Tibial nerve (tissue), 4 donors: Measurements from ENCODE around the gene ACP2. TPM values are rescaled to one million over a fixed set of nuclear protein-coding genes. Genes with fewer than 3 reads are reported as not detected.

Experiments
- DNase-seq, 2 donors: peaks; one replicate each; pipeline ENCODE4 v3.0.0-alpha.2; 2019; ENCODE audit warnings: low spot score in 2 of 2
- H3K27ac ChIP-seq, 4 donors: fragments of 200-600 bp; sonication (generic) in 3 of 4; one replicate each; pipeline ENCODE4 v1.5.1; 2017 to 2019; ENCODE audit warnings: mild to moderate bottlenecking in 1 of 4
- H3K27me3 ChIP-seq, 2 donors: fragments of 200-600 bp; sonication (generic) in 1 of 2; one replicate each; pipeline versions ENCODE4 v1.5.1 to v1.6.0; 2017 to 2019
- H3K36me3 ChIP-seq, 3 donors: fragments of 200-600 bp; sonication (generic); one replicate each; pipeline ENCODE4 v1.5.1; 2018 to 2019
- H3K4me1 ChIP-seq, 4 donors: fragments of 200-600 bp; sonication (generic) in 3 of 4; one replicate each; pipeline ENCODE4 v1.5.1; 2017 to 2019
- H3K4me3 ChIP-seq, 4 donors: fragments of 200-600 bp; sonication (generic) in 3 of 4; one replicate each; pipeline ENCODE4 v1.5.1; 2017 to 2019; ENCODE audit warnings: mild to moderate bottlenecking in 1 of 4, moderate library complexity in 1 of 4
- H3K9me3 ChIP-seq, 4 donors: fragments of 200-600 bp; sonication (generic) in 3 of 4; one replicate each; pipeline ENCODE4 v1.5.1; 2017 to 2019
- EP300 ChIP-seq, 2 donors: sonication (generic); formaldehyde crosslinking; IDR thresholded peaks; one replicate each; pipeline ENCODE4 v1.6.1; 2017; ENCODE audit warnings: antibody characterized with exemption in 2 of 2, mild to moderate bottlenecking in 1 of 2
- POLR2A ChIP-seq, 2 donors: fragments of 450-650 bp; IDR thresholded peaks; one replicate each; pipeline ENCODE4 v1.6.1; 2017; ENCODE audit warnings: antibody characterized with exemption in 2 of 2, mild to moderate bottlenecking in 2 of 2, moderate library complexity in 2 of 2
- WGBS, 2 donors: methylation state at CpG; one replicate each; pipeline ENCODE4 v1.1.5; 2018; 5-methylcytosine and 5-hydroxymethylcytosine counted together
- total RNA-seq, 4 donors: library from RNA; depleted of rRNA; stranded (reverse); fragments of >200 nt; gene quantifications; one replicate each; pipeline ENCODE4 v1.1.0, GENCODE V29; 2016
- TF ChIP-seq, protein P1 (sequence below), 5 experiments: fragments of 200-600 bp in 3 of 5; fragments of 450-650 bp in 2 of 5; sonication (generic) in 3 of 5; IDR thresholded peaks; one replicate each; pipeline ENCODE4 v1.5.1; 2016 to 2019; ENCODE audit warnings: antibody characterized with exemption in 5 of 5, mild to moderate bottlenecking in 3 of 5, moderate library complexity in 2 of 5

ACP2 gene
- total RNA-seq, 4 donors from 2014 or later, result 38.5 to 88.1 (median 58.8) TPM

GRCh38 chr11:47251751-47252150 lies 3.1 kb upstream of the ACP2 start:
- H3K4me3 ChIP-seq, result no peak overlapping the region
- H3K27ac ChIP-seq, result peak overlapping the region in 2 of 4 donors; percentile 39 to 43
- TF ChIP-seq POLR2A (IDR thresholded peaks at IDR 0.05) (no peak), EP300 (IDR thresholded peaks at IDR 0.05) (no peak)
- TF ChIP-seq, protein P1, sequence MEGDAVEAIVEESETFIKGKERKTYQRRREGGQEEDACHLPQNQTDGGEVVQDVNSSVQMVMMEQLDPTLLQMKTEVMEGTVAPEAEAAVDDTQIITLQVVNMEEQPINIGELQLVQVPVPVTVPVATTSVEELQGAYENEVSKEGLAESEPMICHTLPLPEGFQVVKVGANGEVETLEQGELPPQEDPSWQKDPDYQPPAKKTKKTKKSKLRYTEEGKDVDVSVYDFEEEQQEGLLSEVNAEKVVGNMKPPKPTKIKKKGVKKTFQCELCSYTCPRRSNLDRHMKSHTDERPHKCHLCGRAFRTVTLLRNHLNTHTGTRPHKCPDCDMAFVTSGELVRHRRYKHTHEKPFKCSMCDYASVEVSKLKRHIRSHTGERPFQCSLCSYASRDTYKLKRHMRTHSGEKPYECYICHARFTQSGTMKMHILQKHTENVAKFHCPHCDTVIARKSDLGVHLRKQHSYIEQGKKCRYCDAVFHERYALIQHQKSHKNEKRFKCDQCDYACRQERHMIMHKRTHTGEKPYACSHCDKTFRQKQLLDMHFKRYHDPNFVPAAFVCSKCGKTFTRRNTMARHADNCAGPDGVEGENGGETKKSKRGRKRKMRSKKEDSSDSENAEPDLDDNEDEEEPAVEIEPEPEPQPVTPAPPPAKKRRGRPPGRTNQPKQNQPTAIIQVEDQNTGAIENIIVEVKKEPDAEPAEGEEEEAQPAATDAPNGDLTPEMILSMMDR (IDR thresholded peaks at IDR 0.05), result no peak
- DNase-seq, result no peak
- peaks cover 0 to 69% (median 41%) of the 10 kb centered on the region in 4 donors for H3K4me1 ChIP-seq
- H3K27me3 ChIP-seq, result no peaks in the 10 kb centered on the region
- WGBS, 2 donors, result 63 to 65% methylated on average over 3 of the region's 3 CpGs
- H3K9me3 ChIP-seq, result no peaks in the 10 kb centered on the region
- H3K36me3 ChIP-seq, result peaks cover 0 to 4% (median 0%) of the 10 kb centered on the region in 3 donors

GRCh38 chr11:47249378-47249715 lies 733 bp upstream of the ACP2 start:
- no peaks in the 10 kb centered on the region for H3K27me3 ChIP-seq
- peak overlapping the region in 3 of 4 donors; percentile 79 to 94 (median 90) for H3K27ac ChIP-seq
- peak overlapping the region; percentile 64 to 75 (median 68) for H3K4me3 ChIP-seq
- H3K9me3 ChIP-seq, result no peaks in the 10 kb centered on the region
- DNase-seq, result no peak
- H3K4me1 ChIP-seq, result peaks cover 0 to 55% (median 27%) of the 10 kb centered on the region in 4 donors
- WGBS, 2 donors, result 58 to 63% methylated on average over 3 of the region's 3 CpGs
- TF ChIP-seq POLR2A (IDR thresholded peaks at IDR 0.05) (no peak), EP300 (IDR thresholded peaks at IDR 0.05) (no peak)
- TF ChIP-seq, protein P1 (IDR thresholded peaks at IDR 0.05), result no peak
- peaks cover 0 to 28% (median 6%) of the 10 kb centered on the region in 3 donors for H3K36me3 ChIP-seq

DNA sequence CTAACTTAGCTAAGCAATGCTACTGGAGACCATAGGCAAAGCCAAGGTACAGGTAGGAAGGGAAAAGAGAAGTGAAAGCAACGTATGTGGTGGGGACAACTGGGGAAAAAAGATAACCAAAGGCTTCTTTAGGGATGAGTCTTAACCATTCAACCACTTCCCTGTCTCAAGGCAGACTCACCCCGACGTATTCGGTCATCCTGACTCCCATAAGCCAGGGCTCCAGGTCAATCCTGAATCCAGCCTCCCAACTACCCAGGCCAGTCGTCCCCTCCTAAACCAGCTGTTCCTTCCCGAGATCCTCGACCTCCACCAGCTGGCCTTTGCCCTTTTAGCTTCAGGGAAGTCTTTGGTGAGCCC lies 330 bp downstream of the ACP2 start:
- WGBS, 2 donors, result 0 to 3% methylated on average over 7 of the region's 7 CpGs
- peak overlapping the region; percentile 60 to 94 (median 84) for H3K27ac ChIP-seq

DNA sequence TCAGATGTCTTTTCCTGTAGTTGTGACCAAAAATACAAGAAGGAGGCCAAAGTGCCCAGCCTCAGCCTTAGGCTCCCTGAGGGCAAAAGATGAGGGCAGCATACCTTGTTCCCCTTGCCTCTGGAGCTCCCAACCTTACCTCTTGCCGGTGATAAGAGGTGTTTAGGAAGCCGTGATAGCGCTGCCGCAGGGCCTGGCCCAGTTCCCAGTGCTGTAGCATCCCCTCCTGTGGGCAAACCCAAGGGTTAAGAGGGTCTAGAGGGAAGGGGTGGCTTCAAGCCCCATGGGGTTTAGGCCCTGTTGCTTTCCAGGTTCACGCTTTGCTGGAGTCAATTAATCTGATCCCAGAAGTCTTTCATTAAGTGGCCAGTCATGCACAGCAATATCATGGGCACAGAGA lies 1.1 kb downstream of the ACP2 start:
- no peaks in the 10 kb centered on the region for H3K9me3 ChIP-seq
- peaks cover 0 to 46% (median 17%) of the 10 kb centered on the region in 3 donors for H3K36me3 ChIP-seq
- peaks cover 0 to 39% (median 18%) of the 10 kb centered on the region in 4 donors for H3K4me1 ChIP-seq
- H3K27ac ChIP-seq, result peak overlapping the region in 1 of 4 donors; percentile 94
- peak overlapping the region in 2 of 4 donors; percentile 70 to 75 for H3K4me3 ChIP-seq
- no peaks in the 10 kb centered on the region for H3K27me3 ChIP-seq
- TF ChIP-seq POLR2A (IDR thresholded peaks at IDR 0.05) (no peak), EP300 (IDR thresholded peaks at IDR 0.05) (no peak)
- TF ChIP-seq, protein P1 (IDR thresholded peaks at IDR 0.05), result no peak
- WGBS, 2 donors, result 72 to 93% methylated on average over 5 of the region's 5 CpGs
- DNase-seq, result no peak

More for the DNA sequence above, 330 bp downstream of the ACP2 start:
- DNase-seq, result no peak
- TF ChIP-seq, protein P1 (IDR thresholded peaks at IDR 0.05), result no peak
- TF ChIP-seq POLR2A (IDR thresholded peaks at IDR 0.05) (no peak), EP300 (IDR thresholded peaks at IDR 0.05) (no peak)
- Histone ChIP-seq H3K27me3 (no peaks in the 10 kb centered on the region), H3K9me3 (no peaks in the 10 kb centered on the region), H3K4me3 (peak overlapping the region; percentile 64 to 75 (median 68)), H3K36me3 (peaks cover 0 to 38% (median 11%) of the 10 kb centered on the region in 3 donors), H3K4me1 (peaks cover 0 to 44% (median 18%) of the 10 kb centered on the region in 4 donors)

DNA sequence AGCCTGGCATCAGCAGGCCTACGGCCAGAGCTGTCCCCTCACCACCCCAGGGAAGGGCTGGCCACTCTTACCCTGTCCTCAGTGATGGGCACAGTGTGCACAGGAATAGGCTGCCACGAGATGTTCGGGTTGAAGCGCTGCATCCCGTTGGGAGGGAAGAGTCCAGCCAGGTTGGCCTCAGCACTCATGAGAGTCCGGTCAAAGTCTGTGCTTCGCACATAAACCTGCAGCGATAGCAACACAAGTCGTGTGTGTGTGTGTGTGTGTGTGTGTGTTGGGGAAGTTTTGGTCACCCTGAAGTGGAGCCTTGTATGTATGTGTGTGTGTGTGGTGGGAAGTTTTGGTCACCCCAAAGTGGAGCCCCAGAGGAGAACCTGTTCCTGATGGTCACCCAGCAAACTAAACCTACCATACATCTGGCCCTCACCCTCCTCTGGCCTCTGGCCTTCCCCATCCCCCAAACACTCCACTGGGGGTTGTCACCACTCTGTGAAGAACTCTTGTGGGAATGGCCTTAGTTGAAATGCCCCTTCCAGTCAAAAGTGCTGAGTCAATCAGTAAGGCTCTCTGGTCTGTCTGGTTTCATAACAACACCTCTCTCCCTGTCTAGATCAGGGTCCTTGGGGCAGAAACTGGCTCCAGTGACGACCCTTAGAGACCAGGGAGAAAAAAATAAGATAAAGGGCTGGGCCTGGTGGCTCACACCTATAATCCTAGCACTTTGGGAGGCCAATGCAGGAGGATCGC lies 2.8 kb downstream of the ACP2 start:
- Histone ChIP-seq H3K4me1 (peaks cover 0 to 39% (median 18%) of the 10 kb centered on the region in 4 donors), H3K27me3 (no peaks in the 10 kb centered on the region), H3K27ac (peak overlapping the region in 2 of 4 donors; percentile 17 to 31), H3K4me3 (no peak overlapping the region), H3K36me3 (peaks cover 0 to 63% (median 18%) of the 10 kb centered on the region in 3 donors), H3K9me3 (no peaks in the 10 kb centered on the region)
- DNase-seq, result no peak
- WGBS, 2 donors, result 91% methylated on average over 11 of the region's 11 CpGs
- TF ChIP-seq, protein P1 (IDR thresholded peaks at IDR 0.05), result no peak
- no peak for TF ChIP-seq EP300 (IDR thresholded peaks at IDR 0.05)
- no peak for TF ChIP-seq POLR2A (IDR thresholded peaks at IDR 0.05)
